Natural killer cell treated with Interleukin-12 subunit alpha and Interleukin-12 subunit beta and Interleukin-15 and Interleukin-18, amount 100 ng/mL, for 72 hours (primary cell): ENCODE measurements around the gene GATAD2B. TPM values are rescaled to one million over a fixed set of nuclear protein-coding genes. Genes with fewer than 3 reads are reported as not detected.

ENCODE experiments used
- ATAC-seq, 2 donors: fragments of 150-1000 bp; cut with Tn5 transposase in 1 of 2; sonication (Bioruptor Pico), chemical (Tn5 transposase) in 1 of 2; 2 replicates each; pipeline ENCODE4 v1.10.0; 2021
- DNase-seq: peaks from one replicate; pipeline ENCODE4 v3.0.0; 2022; ENCODE audit warnings: low spot score
- H3K27ac Mint-ChIP-seq, 2 donors: 1 replicate in 1 of 2; 2 replicates in 1 of 2; pipeline ENCODE4 v1.8.0; 2022; ENCODE audit warnings: mixed read lengths in 2 of 2, mild to moderate bottlenecking in 1 of 2, moderate library complexity in 1 of 2
- H3K27me3 Mint-ChIP-seq, 2 donors: 1 replicate in 1 of 2; 2 replicates in 1 of 2; pipeline ENCODE4 v1.8.0; 2022; ENCODE audit warnings: mixed read lengths in 2 of 2
- H3K36me3 Mint-ChIP-seq: one replicate; pipeline ENCODE4 v1.8.0; 2022; ENCODE audit warnings: mixed read lengths
- H3K4me1 Mint-ChIP-seq, 2 donors: 1 replicate in 1 of 2; 2 replicates in 1 of 2; pipeline ENCODE4 v1.8.0; 2022; ENCODE audit warnings: low read depth in 2 of 2, mixed read lengths in 2 of 2, mild to moderate bottlenecking in 1 of 2
- H3K4me3 Mint-ChIP-seq: one replicate; pipeline ENCODE4 v1.8.0; 2022; ENCODE audit warnings: mixed read lengths
- H3K9me3 Mint-ChIP-seq: 2 replicates; pipeline ENCODE4 v1.8.0; 2022; ENCODE audit warnings: mixed read lengths
- total RNA-seq, 2 donors: library from RNA; stranded (reverse); gene quantifications; one replicate each; pipeline ENCODE4 v1.2.3, GENCODE V29; 2022

Gene GATAD2B
- total RNA-seq: 10 to 100 TPM; 58.5 to 76.6 TPM

DNA sequence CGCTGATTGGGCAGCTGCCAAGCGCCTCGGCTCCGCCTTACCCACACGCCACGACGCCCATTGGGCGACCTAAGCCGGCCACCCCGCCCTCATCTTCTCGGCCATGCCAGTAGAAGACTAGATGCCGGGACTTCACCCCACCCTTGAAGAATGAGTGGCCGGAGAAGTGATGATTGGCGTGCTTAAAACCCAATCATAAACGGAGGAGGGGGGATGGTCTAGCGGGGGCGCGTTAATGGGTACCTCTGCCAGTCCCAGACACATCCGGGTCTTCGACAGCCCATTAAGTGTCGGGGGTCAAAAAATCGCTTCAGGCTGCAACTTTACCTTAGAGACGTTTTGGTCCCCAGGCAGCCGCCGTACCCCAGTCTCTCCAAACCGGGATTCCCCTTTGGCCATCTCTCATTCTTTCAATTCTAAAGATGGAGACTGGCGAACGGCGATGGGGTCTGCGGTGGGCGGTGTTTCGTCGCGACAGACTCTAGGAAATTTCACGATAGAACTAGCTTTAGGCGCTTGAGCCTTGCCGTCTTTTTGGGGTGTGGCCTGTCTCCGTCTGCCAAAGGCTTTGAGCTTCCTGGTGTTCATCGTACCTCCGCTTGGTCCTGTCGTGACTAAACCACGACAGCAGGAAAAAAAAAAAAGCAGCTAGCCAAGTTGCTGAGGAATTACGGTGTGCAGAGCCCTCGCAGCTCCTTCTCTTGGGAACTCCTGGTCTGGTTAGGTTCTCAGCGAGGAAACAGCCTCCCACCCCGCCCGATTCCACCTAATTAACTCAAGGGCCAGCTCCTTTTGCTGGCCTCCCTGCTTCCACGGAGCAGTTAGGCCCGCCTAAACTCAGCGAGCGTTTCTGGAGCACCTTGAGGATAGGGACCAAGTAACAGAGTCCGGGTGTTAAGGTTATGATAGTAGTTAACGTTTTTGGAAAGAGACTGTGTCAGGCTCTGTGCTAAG lies at the start of gene GATAD2B:
Gene GATAD2B (minus strand): TSS at position 1 of the 954 bp plus-strand sequence. CDS start 94,625 bp downstream, outside the sequence.
- peak within 1 kb of the TSS; percentile 95 for H3K4me3 Mint-ChIP-seq
- H3K27me3 Mint-ChIP-seq: no peaks in the 10 kb centered on the region
- H3K36me3 Mint-ChIP-seq: peaks cover 4% of the 10 kb centered on the region
- H3K9me3 Mint-ChIP-seq: no peaks in the 10 kb centered on the region
- peak; percentile 98 for ATAC-seq
- peak; percentile 100 for DNase-seq
- peaks cover 29 to 40% of the 10 kb centered on the region in 2 donors for H3K4me1 Mint-ChIP-seq
- peak within 1 kb of the TSS; percentile 94 to 96 for H3K27ac Mint-ChIP-seq

DNA sequence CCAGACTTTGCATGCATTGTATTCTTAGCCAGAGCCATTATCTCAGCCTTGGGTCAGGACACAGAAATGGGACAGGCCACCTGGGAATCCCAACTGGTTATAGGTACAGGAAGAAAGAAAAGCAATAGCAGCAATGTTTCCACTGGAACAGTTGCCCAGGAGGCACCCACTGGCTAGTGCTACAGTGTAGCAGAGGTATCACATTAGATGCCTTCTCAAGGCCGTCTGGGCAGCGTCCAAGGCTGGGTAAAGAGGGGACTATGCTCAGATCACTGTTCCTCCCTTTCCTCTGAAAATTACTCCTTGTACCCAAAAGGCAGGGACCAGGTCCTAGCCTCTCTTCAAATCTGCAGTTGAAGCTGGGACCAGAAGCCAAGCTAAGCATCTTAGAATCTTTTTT lies 47.6 kb upstream of the GATAD2B start:
- Mint-ChIP-seq H3K4me3 (no peak overlapping the region), H3K36me3 (peaks cover 4% of the 10 kb centered on the region), H3K9me3 (no peaks in the 10 kb centered on the region), H3K27me3 (no peaks in the 10 kb centered on the region), H3K27ac (no peak overlapping the region), H3K4me1 (peaks cover 43 to 46% of the 10 kb centered on the region in 2 donors)
- ATAC-seq (no peak), DNase-seq (peak; percentile 46)

DNA sequence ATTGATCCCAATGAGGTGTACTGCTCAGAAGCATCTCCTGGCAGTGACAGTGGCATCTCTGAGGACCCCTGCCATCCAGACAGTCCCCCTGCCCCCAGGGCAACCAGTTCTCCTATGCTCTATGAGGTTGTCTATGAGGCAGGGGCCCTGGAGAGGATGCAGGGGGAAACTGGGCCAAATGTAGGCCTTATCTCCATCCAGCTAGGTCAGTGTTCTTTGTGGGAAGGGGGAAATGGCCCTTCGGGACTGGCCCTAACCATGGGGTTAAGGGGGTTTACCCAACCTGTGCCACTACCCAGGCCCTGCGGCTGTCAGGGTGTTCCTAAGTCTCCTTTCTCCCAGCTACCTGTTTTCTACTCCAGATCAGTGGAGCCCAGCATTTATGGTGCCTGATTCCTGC lies 46.2 kb upstream of the GATAD2B start:
- Mint-ChIP-seq H3K4me3 (peak overlapping the region; percentile 89), H3K27ac (peak overlapping the region; percentile 93 to 97), H3K36me3 (no peaks in the 10 kb centered on the region), H3K4me1 (peaks cover 46 to 47% of the 10 kb centered on the region in 2 donors), H3K9me3 (no peaks in the 10 kb centered on the region), H3K27me3 (no peaks in the 10 kb centered on the region)
- DNase-seq (peak; percentile 40), ATAC-seq (no peak)

DNA sequence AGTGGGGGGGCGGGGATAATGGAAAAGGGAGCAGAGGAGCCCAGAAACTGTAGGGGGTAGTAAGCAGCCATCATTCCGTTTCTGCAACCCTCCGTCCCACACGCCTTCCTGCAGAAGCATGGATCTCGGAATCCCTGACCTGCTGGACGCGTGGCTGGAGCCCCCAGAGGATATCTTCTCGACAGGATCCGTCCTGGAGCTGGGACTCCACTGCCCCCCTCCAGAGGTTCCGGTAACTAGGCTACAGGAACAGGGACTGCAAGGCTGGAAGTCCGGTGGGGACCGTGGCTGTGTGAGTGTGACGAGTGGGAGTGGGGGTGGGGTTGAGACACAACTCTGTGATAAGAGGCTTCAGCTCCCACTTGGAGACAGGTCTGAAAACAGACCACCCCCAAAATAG lies 45.6 kb upstream of the GATAD2B start:
- peaks cover 50 to 52% of the 10 kb centered on the region in 2 donors for H3K4me1 Mint-ChIP-seq
- peak overlapping the region; percentile 93 to 97 for H3K27ac Mint-ChIP-seq
- no peaks in the 10 kb centered on the region for H3K27me3 Mint-ChIP-seq
- no peaks in the 10 kb centered on the region for H3K36me3 Mint-ChIP-seq
- no peak for ATAC-seq
- H3K4me3 Mint-ChIP-seq: peak overlapping the region; percentile 89
- H3K9me3 Mint-ChIP-seq: no peaks in the 10 kb centered on the region
- DNase-seq: no peak

DNA sequence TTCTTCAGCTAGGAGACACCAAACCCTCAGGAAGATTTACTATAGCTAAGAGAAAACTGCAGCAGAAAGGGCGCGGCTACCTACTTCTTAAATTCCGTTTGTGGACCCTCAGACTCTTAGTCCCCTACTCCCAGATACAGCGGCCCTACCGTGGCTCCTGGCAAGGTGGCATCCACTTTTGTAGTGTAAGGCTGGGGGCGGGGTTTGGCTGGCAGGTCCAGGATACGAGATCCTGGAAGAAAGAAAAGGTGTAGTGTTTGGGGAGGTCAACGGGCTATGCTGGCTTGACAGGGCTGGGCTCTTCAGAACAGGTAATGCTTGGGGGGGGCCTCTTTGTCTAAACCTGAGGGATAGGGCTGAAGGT lies 45.2 kb upstream of the GATAD2B start:
- DNase-seq (no peak), ATAC-seq (no peak)
- H3K27me3 Mint-ChIP-seq: no peaks in the 10 kb centered on the region
- no peaks in the 10 kb centered on the region for H3K36me3 Mint-ChIP-seq
- H3K4me1 Mint-ChIP-seq: peaks cover 48 to 55% of the 10 kb centered on the region in 2 donors
- H3K27ac Mint-ChIP-seq: peak overlapping the region; percentile 93 to 97
- peak overlapping the region; percentile 89 for H3K4me3 Mint-ChIP-seq
- H3K9me3 Mint-ChIP-seq: no peaks in the 10 kb centered on the region

DNA sequence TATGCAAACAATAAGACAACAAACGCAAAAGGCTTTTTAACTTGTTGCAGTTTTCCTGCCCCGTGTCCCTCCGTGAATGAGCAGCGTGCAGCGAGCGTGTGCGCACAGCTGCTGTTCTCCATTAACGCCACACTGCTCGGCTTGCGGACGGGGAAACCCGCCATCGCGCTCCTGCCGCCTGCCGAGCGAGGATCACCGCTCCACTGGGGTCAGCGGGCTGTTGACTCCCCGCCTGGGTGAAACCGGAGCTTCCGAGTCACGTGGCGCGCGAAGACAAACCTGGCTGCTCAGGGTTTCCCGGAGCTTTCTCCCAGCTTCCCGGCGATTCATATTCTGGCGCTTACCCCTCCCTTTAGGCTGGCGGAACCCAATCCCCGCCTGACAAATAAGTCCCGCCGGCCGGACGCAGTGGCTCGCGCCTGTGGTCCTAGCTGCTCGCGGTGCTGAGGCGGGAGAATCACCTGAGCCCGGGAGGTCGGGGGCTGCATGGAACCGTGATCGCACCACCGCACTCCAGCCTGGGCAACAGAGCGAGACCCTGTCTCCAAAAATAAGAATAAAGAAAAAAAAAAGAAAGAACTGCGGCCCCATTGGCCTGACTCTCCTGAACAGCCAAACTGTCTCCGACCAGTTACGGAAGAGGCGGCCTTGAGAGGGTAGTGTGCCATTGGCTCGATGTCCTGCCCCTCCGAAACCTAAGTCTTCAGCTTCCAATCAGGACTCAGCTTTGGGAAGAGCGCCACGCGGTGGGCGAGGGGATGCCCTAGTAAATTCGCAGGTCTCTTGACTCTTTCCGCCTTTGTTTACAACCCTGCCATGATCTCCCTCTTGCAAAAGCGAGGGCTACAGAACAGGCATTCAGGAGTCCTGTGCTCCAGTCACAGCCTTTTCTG lies 44.6 kb upstream of the GATAD2B start, which contains the start of gene CREB3L4:
Gene CREB3L4 (plus strand): TSS at position 796 of the 893 bp plus-strand sequence. CDS start 624 bp downstream, outside the sequence.
- peaks cover 51 to 56% of the 10 kb centered on the region in 2 donors for H3K4me1 Mint-ChIP-seq

DNA sequence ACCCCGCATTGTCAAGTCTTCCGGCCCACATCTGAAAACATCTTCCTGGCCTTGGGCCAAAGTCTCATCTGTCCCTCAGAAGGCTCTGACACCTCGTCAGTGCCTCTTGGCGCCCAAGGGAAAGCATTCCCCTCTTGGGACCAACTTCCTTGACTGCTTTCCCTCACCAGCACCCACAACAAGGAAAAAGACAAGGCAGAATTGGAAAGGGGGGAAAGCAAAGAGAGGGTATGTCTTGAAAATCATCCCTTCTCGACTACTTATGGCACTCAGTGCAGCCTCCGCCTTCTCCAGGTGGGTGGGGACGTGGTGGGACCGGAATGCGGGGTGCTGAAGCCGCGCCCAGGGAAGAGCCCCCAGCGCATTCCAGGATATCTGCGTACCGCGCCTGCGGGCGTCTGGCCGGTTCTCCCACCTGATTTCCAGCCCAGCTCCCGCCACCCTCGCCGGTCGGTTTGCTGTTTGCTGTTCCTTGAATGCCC lies 41.1 kb upstream of the GATAD2B start:
- no peak for ATAC-seq
- H3K27me3 Mint-ChIP-seq: no peaks in the 10 kb centered on the region
- DNase-seq: no peak
- H3K9me3 Mint-ChIP-seq: no peaks in the 10 kb centered on the region
- H3K27ac Mint-ChIP-seq: peak overlapping the region; percentile 83 to 90
- peak overlapping the region; percentile 87 for H3K4me3 Mint-ChIP-seq
- H3K4me1 Mint-ChIP-seq: peaks cover 54 to 62% of the 10 kb centered on the region in 2 donors
- H3K36me3 Mint-ChIP-seq: no peaks in the 10 kb centered on the region

More for the DNA sequence above, 44.6 kb upstream of the GATAD2B start, which contains the start of gene CREB3L4:
- H3K36me3 Mint-ChIP-seq: no peaks in the 10 kb centered on the region
- ATAC-seq (peak; percentile 89 to 91), DNase-seq (peak; percentile 89)
- no peaks in the 10 kb centered on the region for H3K27me3 Mint-ChIP-seq
- peak within 1 kb of the TSS; percentile 89 for H3K4me3 Mint-ChIP-seq
- H3K9me3 Mint-ChIP-seq: no peaks in the 10 kb centered on the region
- H3K27ac Mint-ChIP-seq: peak within 1 kb of the TSS; percentile 93 to 97

DNA sequence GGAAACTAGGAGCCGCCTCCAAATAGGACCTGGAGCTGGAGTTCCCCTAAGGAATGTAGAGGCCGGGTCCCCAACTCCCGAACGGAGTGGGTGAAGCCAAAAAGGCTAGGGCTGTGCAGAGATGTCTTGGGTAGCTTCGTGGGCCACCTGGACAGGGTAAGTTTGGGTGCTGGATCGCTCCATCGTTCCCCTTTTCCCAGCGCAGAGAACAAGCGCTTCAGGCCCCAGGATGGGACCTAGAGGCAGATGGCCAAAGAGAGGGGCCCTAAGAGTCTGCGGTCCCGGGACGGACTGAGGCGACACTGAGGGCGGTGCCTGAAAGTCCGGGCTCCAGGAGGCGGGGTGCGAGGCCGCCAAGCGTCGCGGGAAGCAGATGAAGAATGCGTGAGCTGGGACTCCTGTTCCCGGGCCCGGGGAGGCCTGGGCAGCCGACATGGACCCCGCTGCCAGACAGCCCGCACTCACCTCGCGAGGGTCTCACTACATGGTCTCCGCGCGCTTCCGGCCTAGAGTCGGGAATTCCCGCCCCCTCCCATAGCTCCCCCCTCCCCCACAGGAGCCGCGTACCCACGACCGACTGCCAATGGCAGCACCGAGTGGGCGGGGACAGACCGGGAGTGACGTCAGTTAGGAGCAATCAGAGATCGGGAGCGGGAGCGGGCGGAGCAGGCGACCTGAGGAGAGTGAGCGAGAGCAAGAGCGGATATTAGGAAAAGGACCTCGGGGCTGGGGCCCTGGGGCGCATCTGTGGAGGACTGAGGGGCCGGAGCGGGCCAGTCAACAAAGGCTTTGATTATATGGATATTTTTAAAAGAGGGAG lies 40.5 kb upstream of the GATAD2B start, which contains the start of gene SLC39A1:
Gene SLC39A1 (minus strand): TSS at position 508 of the 820 bp plus-strand sequence. CDS start 822 bp downstream, outside the sequence.
- DNase-seq (peak; percentile 98), ATAC-seq (peak; percentile 78 to 84)
- H3K4me1 Mint-ChIP-seq: peaks cover 54 to 61% of the 10 kb centered on the region in 2 donors
- no peaks in the 10 kb centered on the region for H3K9me3 Mint-ChIP-seq
- H3K27me3 Mint-ChIP-seq: no peaks in the 10 kb centered on the region
- H3K27ac Mint-ChIP-seq: peak within 1 kb of the TSS; percentile 83 to 90
- H3K36me3 Mint-ChIP-seq: no peaks in the 10 kb centered on the region
- peak within 1 kb of the TSS; percentile 87 for H3K4me3 Mint-ChIP-seq

DNA sequence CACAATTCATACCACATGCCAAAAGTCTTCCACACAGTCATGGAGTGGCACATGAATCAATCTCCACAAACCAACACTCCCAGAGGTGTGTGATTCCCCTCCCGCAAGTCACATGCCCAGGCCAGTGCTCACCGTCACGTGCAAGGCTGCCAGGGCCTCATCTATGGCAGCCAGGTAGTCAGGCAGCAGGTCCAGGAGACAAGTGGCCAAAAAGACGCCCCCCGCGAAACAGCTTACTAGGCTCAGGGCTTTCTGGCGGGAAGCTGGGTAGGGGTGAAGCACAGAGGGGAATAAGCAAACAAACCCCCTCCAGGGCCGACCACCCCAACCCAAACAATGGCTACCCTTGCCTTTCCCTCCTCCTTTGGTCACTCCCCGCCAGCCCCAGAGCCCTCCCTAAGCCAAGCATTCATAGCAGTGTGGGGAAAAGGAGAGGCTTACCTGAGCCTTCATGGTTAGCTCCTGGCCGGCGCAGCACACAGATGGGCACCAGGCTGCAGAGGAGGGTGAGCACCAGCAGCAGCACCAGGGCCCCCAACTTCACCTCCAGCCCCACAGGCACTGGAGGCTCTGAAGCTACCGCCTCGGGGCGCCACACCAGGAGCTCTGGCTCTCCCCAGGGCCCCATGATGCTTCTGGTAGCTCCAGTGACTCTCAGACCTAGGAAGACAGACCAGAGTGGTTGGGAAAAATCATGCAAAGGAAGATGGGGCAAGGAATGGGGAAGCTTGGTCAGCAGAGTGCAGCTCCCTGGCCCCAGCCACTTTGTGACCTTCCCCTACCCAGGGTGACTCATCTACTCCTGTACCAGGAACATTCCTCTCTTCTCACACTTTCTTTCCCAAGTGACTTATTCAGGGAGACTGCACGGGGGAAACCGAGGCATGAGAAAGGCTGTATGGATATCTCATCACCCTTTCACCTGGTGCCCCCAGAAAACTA lies 39.6 kb upstream of the GATAD2B start:
- peaks cover 46 to 58% of the 10 kb centered on the region in 2 donors for H3K4me1 Mint-ChIP-seq
- H3K36me3 Mint-ChIP-seq: peaks cover 7% of the 10 kb centered on the region
- peak overlapping the region; percentile 87 for H3K4me3 Mint-ChIP-seq
- H3K27me3 Mint-ChIP-seq: no peaks in the 10 kb centered on the region
- H3K27ac Mint-ChIP-seq: peak overlapping the region; percentile 83 to 90
- DNase-seq (no peak), ATAC-seq (no peak)
- H3K9me3 Mint-ChIP-seq: no peaks in the 10 kb centered on the region

DNA sequence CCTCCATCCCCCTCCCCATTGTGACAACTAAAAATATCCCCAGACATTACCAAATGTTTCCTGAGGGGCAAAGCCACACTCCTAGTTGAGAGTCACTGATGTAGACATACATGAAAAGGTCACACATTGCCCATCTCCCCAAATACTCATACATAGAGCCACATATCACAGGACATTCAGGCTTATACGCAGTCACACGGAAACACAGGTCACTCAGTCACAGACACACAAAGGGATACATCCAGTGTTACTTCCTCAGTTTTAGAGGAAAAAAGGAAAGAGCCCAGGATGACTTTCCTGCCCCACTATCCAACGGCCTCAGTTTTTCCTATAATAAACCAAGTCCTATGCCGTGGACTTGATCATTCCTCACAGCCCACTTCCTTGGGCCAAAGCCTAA lies 38.6 kb upstream of the GATAD2B start:
- DNase-seq (no peak), ATAC-seq (no peak)
- no peaks in the 10 kb centered on the region for H3K27me3 Mint-ChIP-seq
- H3K36me3 Mint-ChIP-seq: peaks cover 8% of the 10 kb centered on the region
- H3K4me3 Mint-ChIP-seq: peak overlapping the region; percentile 87
- H3K27ac Mint-ChIP-seq: peak overlapping the region; percentile 83 to 90
- peaks cover 48 to 61% of the 10 kb centered on the region in 2 donors for H3K4me1 Mint-ChIP-seq
- no peaks in the 10 kb centered on the region for H3K9me3 Mint-ChIP-seq

DNA sequence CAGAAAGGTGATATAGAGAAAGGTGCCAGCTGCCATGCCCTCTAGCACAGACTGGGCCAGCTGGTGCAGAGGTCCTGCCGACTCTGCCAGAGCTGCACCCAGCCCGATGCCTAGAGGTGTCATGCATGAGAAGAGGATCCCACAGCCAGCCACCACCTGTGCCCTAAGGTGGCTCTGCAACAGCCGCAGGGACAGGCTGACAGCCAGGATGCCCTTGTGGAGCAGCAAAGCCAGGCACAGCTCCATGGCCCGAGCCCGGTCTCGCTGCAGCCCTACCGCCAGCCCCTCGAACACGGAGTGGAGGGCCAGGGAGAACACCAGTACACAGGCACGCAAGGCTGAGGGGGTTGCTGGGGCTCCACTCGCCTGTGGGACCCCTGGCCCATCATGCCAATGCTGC lies 37.4 kb upstream of the GATAD2B start:
- no peaks in the 10 kb centered on the region for H3K27me3 Mint-ChIP-seq

DNA sequence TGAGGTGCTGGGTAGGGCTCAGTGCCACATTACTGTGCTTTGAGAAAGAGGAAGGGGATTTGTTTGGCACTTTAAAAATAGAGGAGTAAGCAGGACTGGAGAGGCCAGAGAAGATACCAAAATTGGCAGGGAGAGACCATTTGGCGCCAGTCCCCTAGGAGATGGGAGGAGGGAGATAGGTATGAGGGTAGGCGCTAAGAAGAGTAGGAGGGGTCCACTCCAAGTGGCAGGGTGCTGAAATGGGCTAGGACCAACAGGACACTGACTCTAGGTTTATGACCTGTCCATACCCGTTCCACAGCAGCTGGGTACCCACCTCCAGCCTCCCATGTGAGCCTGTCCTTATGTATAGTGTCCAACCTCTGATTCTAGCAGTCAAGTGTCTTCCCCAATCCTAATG lies 36.7 kb upstream of the GATAD2B start:
- H3K27ac Mint-ChIP-seq: peak overlapping the region; percentile 91 to 92
- no peaks in the 10 kb centered on the region for H3K27me3 Mint-ChIP-seq
- H3K4me3 Mint-ChIP-seq: peak overlapping the region; percentile 35

More for the DNA sequence above, 37.4 kb upstream of the GATAD2B start:
- Mint-ChIP-seq H3K9me3 (no peaks in the 10 kb centered on the region), H3K4me1 (peaks cover 47 to 62% of the 10 kb centered on the region in 2 donors), H3K4me3 (no peak overlapping the region), H3K36me3 (peaks cover 8% of the 10 kb centered on the region), H3K27ac (peak overlapping the region; percentile 91 to 92)
- ATAC-seq (no peak), DNase-seq (no peak)

More for the DNA sequence above, 36.7 kb upstream of the GATAD2B start:
- ATAC-seq (no peak), DNase-seq (no peak)
- Mint-ChIP-seq H3K36me3 (peaks cover 8% of the 10 kb centered on the region), H3K4me1 (peaks cover 48 to 63% of the 10 kb centered on the region in 2 donors), H3K9me3 (no peaks in the 10 kb centered on the region)
